ENCODE results near the gene CD40LG. TPM values are rescaled to one million over a fixed set of nuclear protein-coding genes. Genes with fewer than 3 reads are reported as not detected.

Gene CD40LG
- polyA plus RNA-seq, 1 donor from 2014 or later: not detected

DNA sequence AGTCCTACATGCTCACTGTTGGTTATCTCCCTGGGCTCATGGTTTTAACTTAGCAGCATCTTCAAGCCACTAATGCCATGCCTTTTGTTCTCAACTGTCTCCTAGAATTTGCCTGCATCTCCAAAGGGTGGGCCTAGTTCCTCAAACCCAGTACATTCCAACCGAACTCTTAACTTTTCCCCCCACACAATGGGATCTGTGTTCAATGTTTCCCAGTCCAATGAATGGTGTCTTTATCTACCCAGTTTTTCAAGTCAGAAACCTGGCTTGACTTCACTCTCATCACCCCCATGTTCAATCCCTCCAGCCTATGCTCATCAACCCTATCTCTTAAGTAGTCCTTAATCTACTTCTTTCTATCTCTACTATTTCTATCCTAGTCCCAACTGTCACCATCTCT is 12.9 kb downstream of the CD40LG start (continued):
- no peak for TF ChIP-seq CTCF (IDR thresholded peaks at IDR 0.05; ENCODE audit: poor library complexity, severe bottlenecking)
- TF ChIP-seq EP300 (conservative IDR thresholded peaks at IDR 0.05; ENCODE audit: poor library complexity, severe bottlenecking): no peak

DNA sequence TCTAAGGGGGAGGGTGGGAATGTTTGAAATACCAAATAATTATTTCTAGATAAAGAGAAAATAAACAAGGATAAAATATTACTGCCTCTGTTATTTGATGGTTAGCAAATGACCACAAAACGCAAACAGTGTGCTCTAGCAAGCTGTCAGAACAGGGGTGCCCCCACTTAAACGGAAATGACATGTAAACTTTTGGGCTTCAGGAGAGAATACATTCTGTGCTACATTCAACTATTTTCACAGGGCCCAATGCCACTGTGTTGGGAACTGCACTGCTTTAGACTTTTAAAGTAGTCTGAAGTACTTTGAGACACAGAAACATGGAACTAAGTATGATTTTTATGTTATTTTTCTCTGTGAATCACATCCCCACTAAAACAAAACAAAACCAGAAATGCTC is 14.1 kb downstream of the CD40LG start:
- H2AFZ ChIP-seq (ENCODE audit: low read depth, low read length): no peak overlapping the region

DNA sequence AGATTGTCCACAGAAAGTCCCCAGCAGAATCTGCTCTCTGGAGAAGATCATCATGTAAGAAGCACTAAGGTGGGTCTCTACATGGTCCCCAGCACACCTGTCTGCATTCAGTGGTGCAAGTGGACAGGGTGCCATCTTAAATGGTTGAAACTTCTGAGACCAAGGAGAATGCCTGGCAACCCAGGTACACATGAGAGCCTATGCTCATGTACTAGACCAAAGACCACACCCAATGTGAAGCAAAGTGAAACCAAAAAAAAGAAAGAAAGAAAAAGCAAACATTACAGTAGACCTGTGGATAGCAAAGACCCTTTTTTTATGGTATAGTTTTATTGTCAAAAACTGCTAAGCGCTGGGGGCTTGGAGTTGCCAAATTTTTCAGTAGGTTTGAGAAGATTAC is 15.0 kb downstream of the CD40LG start:
- Histone ChIP-seq H3K79me2 (replicated peaks; ENCODE audit: insufficient read depth, low read length) (no peaks in the 10 kb centered on the region), H3K4me3 (ENCODE audit: low read length) (no peak overlapping the region), H2AFZ (ENCODE audit: low read depth, low read length) (no peak overlapping the region), H3K27ac (ENCODE audit: low read length) (no peak overlapping the region), H3K4me2 (ENCODE audit: low read length) (no peak overlapping the region), H3K9me2 (ENCODE audit: insufficient read depth, low read length) (no peaks in the 10 kb centered on the region), H4K20me1 (ENCODE audit: insufficient read depth) (no peaks in the 10 kb centered on the region), H3K9me3 (ENCODE audit: low read length) (no peaks in the 10 kb centered on the region), H3K27me3 (ENCODE audit: insufficient read depth, low read depth, low read length) (no peaks in the 10 kb centered on the region), H3K36me3 (ENCODE audit: insufficient read depth, low read length) (no peaks in the 10 kb centered on the region), H3F3A (ENCODE audit: insufficient read depth, low read length, poor library complexity, severe bottlenecking) (no peaks in the 10 kb centered on the region), H3K9ac (ENCODE audit: low read length) (no peak overlapping the region)
- TF ChIP-seq RAD21 (conservative IDR thresholded peaks at IDR 0.05): no peak
- no peak for TF ChIP-seq EP300 (conservative IDR thresholded peaks at IDR 0.05; ENCODE audit: poor library complexity, severe bottlenecking)
- no peak for TF ChIP-seq MXI1 (conservative IDR thresholded peaks at IDR 0.05; ENCODE audit: poor library complexity, severe bottlenecking)
- no peak for TF ChIP-seq EZH2 (IDR thresholded peaks at IDR 0.05; ENCODE audit: borderline replicate concordance, insufficient read depth, low read length, poor library complexity, severe bottlenecking)

More for the DNA sequence above, 14.1 kb downstream of the CD40LG start:
- H3K27me3 ChIP-seq (ENCODE audit: insufficient read depth, low read depth, low read length): no peaks in the 10 kb centered on the region
- no peaks in the 10 kb centered on the region for H4K20me1 ChIP-seq (ENCODE audit: insufficient read depth)
- no peaks in the 10 kb centered on the region for H3K9me3 ChIP-seq (ENCODE audit: low read length)
- no peaks in the 10 kb centered on the region for H3K9me2 ChIP-seq (ENCODE audit: insufficient read depth, low read length)
- no peak overlapping the region for H3K4me2 ChIP-seq (ENCODE audit: low read length)
- TF ChIP-seq CTCF (IDR thresholded peaks at IDR 0.05; ENCODE audit: poor library complexity, severe bottlenecking) (no peak), RAD21 (conservative IDR thresholded peaks at IDR 0.05) (no peak), EZH2 (IDR thresholded peaks at IDR 0.05; ENCODE audit: borderline replicate concordance, insufficient read depth, low read length, poor library complexity, severe bottlenecking) (no peak), EP300 (conservative IDR thresholded peaks at IDR 0.05; ENCODE audit: poor library complexity, severe bottlenecking) (no peak), MXI1 (conservative IDR thresholded peaks at IDR 0.05; ENCODE audit: poor library complexity, severe bottlenecking) (no peak), SMC3 (conservative IDR thresholded peaks at IDR 0.05; ENCODE audit: poor library complexity) (no peak)
- no peaks in the 10 kb centered on the region for H3K79me2 ChIP-seq (replicated peaks; ENCODE audit: insufficient read depth, low read length)
- H3K27ac ChIP-seq (ENCODE audit: low read length): no peak overlapping the region
- no peak overlapping the region for H3K9ac ChIP-seq (ENCODE audit: low read length)
- no peak overlapping the region for H3K4me3 ChIP-seq (ENCODE audit: low read length)
- H3K36me3 ChIP-seq (ENCODE audit: insufficient read depth, low read length): no peaks in the 10 kb centered on the region
- H3F3A ChIP-seq (ENCODE audit: insufficient read depth, low read length, poor library complexity, severe bottlenecking): no peaks in the 10 kb centered on the region
